Right lobe of liver (tissue), 4 donors: ENCODE measurements around the gene SLC35G2.

Source experiments
- CTCF ChIP-seq, 4 donors: fragments of 200-600 bp in 3 of 4; fragments of 450-650 bp in 1 of 4; IDR thresholded peaks; one replicate each; pipeline versions ENCODE4 v1.5.1 to v1.8.0; 2016 to 2022; ENCODE audit warnings: antibody characterized with exemption in 4 of 4, mild to moderate bottlenecking in 2 of 4
- POLR2A ChIP-seq: fragments of 450-650 bp; IDR thresholded peaks from one replicate; pipeline ENCODE4 v1.6.1; 2017; ENCODE audit warnings: antibody characterized with exemption, mild to moderate bottlenecking
- donor health status: DM: no; HTN: no; CAD: no.
- donor health status: DM: no; HTN: no; CAD: no.
- donor health status: DM: no; HTN: yes; CAD: no.

DNA sequence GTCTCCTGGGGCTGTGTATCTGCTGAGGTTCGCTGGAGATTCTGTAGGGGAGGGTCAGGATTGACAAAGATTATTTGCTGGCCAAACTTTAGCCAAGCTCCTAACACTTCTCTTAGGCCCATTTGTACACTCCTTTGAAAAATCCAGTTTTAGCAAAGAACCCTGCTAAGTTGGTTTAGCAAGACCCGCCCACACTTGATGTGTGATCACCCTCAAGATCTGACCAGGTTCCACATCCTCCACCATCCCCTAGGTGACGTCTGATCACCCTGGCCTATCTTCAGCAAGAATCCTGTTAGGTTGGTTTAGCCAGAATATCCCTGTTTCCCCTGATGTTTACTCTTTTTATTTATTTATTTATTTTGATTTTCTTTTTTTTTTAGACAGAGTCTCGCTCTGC is 14.8 kb upstream of the SLC35G2 start:
- TF ChIP-seq CTCF (IDR thresholded peaks at IDR 0.05) (no peak), POLR2A (no peak)
